Epidermal melanocyte (primary cell): ENCODE measurements around the gene ZNF362.

Experiments
- DNase-seq: peaks from one replicate; pipeline ENCODE4 v3.0.0; 2011; ENCODE audit warnings: low spot score; ENCODE audit not compliant: insufficient read length

The ZNF362 gene

GRCh38 chr1:33343539-33343938 is 87.2 kb downstream of the ZNF362 start:
- no peak for DNase-seq

GRCh38 chr1:33344896-33345560 is 88.7 kb downstream of the ZNF362 start:
- DNase-seq: no peak

- DNase-seq: no peak
Measured at GRCh38 chr1:33346533-33346926, 90.2 kb downstream of the ZNF362 start.

GRCh38 chr1:33346927-33347649 is 90.8 kb downstream of the ZNF362 start:
- no peak for DNase-seq

GRCh38 chr1:33347650-33347992 is 91.3 kb downstream of the ZNF362 start:
- no peak for DNase-seq

GRCh38 chr1:33348194-33348593 is 91.9 kb downstream of the ZNF362 start:
- DNase-seq: no peak

- DNase-seq: no peak
Measured at GRCh38 chr1:33348676-33349080, 92.4 kb downstream of the ZNF362 start.

- DNase-seq: peak; percentile 47
Measured at GRCh38 chr1:33349081-33349759, 92.9 kb downstream of the ZNF362 start.

GRCh38 chr1:33349778-33350610 is 93.7 kb downstream of the ZNF362 start:
- peak; percentile 95 for DNase-seq
